ENCODE data around the gene CCL14. TPM values are rescaled to one million over a fixed set of nuclear protein-coding genes. Genes with fewer than 3 reads are reported as not detected.

CCL14 gene
- total RNA-seq, 1 experiment from 2014 or later: not detected

DNA sequence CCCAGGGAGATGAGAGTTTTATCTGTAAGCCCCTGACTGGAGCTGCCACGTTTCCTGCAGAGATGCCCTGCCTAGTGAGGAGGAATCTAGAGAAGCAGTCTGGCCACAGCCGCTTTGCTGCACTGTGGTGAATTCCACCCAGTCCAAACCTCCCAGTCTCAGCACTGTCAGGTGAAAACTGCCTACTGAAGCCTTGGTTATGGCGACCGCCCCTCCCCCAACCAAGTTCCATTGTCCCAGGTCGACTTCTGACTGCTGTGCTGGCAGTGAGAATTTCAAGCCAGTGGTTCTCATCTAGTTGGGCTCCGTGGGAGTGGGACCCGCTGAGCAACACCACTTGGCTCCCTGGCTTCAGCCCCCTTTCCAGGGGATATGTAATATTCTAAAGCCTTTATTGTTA, 32.8 kb downstream of the CCL14 start:
- Histone ChIP-seq H3K27ac (ENCODE audit: insufficient read length, low read depth, low read length) (no peak overlapping the region), H3K4me1 (ENCODE audit: insufficient read depth, low read length) (no peaks in the 10 kb centered on the region; the same call in 1 of the 2 replicates), H4K8ac (replicated peaks; ENCODE audit: insufficient read length, low read depth, low read length) (no peak overlapping the region), H3K4me2 (ENCODE audit: insufficient read depth, insufficient read length, low read length) (no peak overlapping the region), H4K91ac (ENCODE audit: insufficient read length, low read depth, low read length) (no peak overlapping the region), H3K56ac (ENCODE audit: insufficient read length, low read depth, low read length) (no peak overlapping the region), H4K5ac (ENCODE audit: insufficient read length, low read depth, low read length) (no peak overlapping the region), H3K79me2 (ENCODE audit: insufficient read depth, low read length) (no peaks in the 10 kb centered on the region), H3K9me3 (ENCODE audit: control insufficient read depth, low read depth, low read length) (no peaks in the 10 kb centered on the region), H3K4ac (ENCODE audit: low read depth, low read length) (no peak overlapping the region), H3K23ac (ENCODE audit: insufficient read length, low read depth, low read length) (no peak overlapping the region), H3K9ac (ENCODE audit: extremely low read depth, insufficient read length, low read length) (no peak overlapping the region), H3K23me2 (ENCODE audit: insufficient read length, low read depth, low read length, poor library complexity, severe bottlenecking) (no peaks in the 10 kb centered on the region), H3K18ac (ENCODE audit: insufficient read length, low read depth, low read length) (peak overlapping the region; percentile 80), H2BK12ac (ENCODE audit: insufficient read length, low read depth, low read length) (no peak overlapping the region), H3K79me1 (ENCODE audit: insufficient read depth, low read depth, low read length, poor library complexity, severe bottlenecking) (no peaks in the 10 kb centered on the region), H2AFZ (ENCODE audit: low read length) (no peak overlapping the region), H3K27me3 (ENCODE audit: insufficient read depth, low read length) (no peaks in the 10 kb centered on the region), H3T11ph (ENCODE audit: low read length) (no peak overlapping the region), H2BK120ac (ENCODE audit: low read depth, low read length, poor library complexity, severe bottlenecking) (no peak overlapping the region), H2AK5ac (ENCODE audit: insufficient read length, low read length) (no peak overlapping the region), H4K20me1 (ENCODE audit: control insufficient read depth, insufficient read depth, insufficient read length) (no peaks in the 10 kb centered on the region), H2BK20ac (ENCODE audit: low read depth, low read length, poor library complexity, severe bottlenecking) (no peak overlapping the region), H2BK5ac (ENCODE audit: insufficient read length, low read length) (no peak overlapping the region), H3K14ac (ENCODE audit: insufficient read depth, low read length) (peak overlapping the region; percentile 63), H2BK15ac (ENCODE audit: low read depth, low read length) (no peak overlapping the region; the same call in 1 of the 2 replicates)
- peak; percentile 53 for DNase-seq
- Mint-ChIP-seq H3K27ac (peak overlapping the region in 1 of 3 experiments; percentile 56; a peak in 1 of 7 replicates), H3K4me3 (no peak overlapping the region), H3K4me1 (peaks cover 13 to 14% of the 10 kb centered on the region in 2 experiments), H3K9me3 (no peaks in the 10 kb centered on the region), H3K27me3 (ENCODE audit: low read depth) (peaks cover 6% of the 10 kb centered on the region), H3K36me3 (ENCODE audit: insufficient read depth in 1 of 3, low read depth in 3 of 3) (no peaks in the 10 kb centered on the region)
- no CpG with 5 or more reads among the region's 7 CpGs for WGBS (ENCODE audit: extremely low coverage, insufficient read length, low lambda C conversion rate)
- TF ChIP-seq, protein P1, sequence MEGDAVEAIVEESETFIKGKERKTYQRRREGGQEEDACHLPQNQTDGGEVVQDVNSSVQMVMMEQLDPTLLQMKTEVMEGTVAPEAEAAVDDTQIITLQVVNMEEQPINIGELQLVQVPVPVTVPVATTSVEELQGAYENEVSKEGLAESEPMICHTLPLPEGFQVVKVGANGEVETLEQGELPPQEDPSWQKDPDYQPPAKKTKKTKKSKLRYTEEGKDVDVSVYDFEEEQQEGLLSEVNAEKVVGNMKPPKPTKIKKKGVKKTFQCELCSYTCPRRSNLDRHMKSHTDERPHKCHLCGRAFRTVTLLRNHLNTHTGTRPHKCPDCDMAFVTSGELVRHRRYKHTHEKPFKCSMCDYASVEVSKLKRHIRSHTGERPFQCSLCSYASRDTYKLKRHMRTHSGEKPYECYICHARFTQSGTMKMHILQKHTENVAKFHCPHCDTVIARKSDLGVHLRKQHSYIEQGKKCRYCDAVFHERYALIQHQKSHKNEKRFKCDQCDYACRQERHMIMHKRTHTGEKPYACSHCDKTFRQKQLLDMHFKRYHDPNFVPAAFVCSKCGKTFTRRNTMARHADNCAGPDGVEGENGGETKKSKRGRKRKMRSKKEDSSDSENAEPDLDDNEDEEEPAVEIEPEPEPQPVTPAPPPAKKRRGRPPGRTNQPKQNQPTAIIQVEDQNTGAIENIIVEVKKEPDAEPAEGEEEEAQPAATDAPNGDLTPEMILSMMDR (conservative IDR thresholded peaks at IDR 0.05): no peak

All from H9 (cell line).